HFFc6 (cell line): ENCODE data around the gene C11orf21. TPM values are rescaled to one million over a fixed set of nuclear protein-coding genes. Genes with fewer than 3 reads are reported as not detected.

ENCODE experiments used
- DNase-seq: peaks from one replicate; pipeline ENCODE4 v3.0.0-alpha.2; 2018
- H3K27ac Mint-ChIP-seq: 2 replicates; pipeline ENCODE4 v1.8.0; 2020; ENCODE audit warnings: mild to moderate bottlenecking, mixed read lengths
- H3K27me3 Mint-ChIP-seq: 2 replicates; pipeline ENCODE4 v1.8.0; 2021; ENCODE audit warnings: mild to moderate bottlenecking, moderate library complexity, mixed read lengths; ENCODE audit not compliant: insufficient read depth
- H3K36me3 Mint-ChIP-seq: 2 replicates; pipeline ENCODE4 v1.8.0; 2021; ENCODE audit warnings: low read depth, mixed read lengths
- H3K4me1 Mint-ChIP-seq: 2 replicates; pipeline ENCODE4 v1.8.0; 2020; ENCODE audit warnings: low read depth, mixed read lengths
- H3K4me3 Mint-ChIP-seq: 2 replicates; pipeline ENCODE4 v1.8.0; 2020; ENCODE audit warnings: mild to moderate bottlenecking, moderate library complexity, mixed read lengths
- H3K9me3 Mint-ChIP-seq: 2 replicates; pipeline ENCODE4 v1.8.0; 2020; ENCODE audit warnings: mild to moderate bottlenecking, mixed read lengths
- total RNA-seq, 6 experiments: library from RNA; stranded (reverse); fragmentation: NEBNext Ultra II Directional; extraction: Animal tissue kit (Norgen Biotek cat#: 25700); gene quantifications; 2 replicates in 1 of 6; 3 replicates in 5 of 6; pipeline ENCODE4 v1.2.3, GENCODE V29; 2021
- TF ChIP-seq, protein P1 (sequence below): fragments of 200-600 bp; sonication (generic); IDR thresholded peaks from 2 replicates; pipeline ENCODE4 v1.5.0; 2021; ENCODE audit warnings: antibody characterized with exemption, mild to moderate bottlenecking

Gene C11orf21
- total RNA-seq, 6 experiments from 2014 or later, result not detected

DNA sequence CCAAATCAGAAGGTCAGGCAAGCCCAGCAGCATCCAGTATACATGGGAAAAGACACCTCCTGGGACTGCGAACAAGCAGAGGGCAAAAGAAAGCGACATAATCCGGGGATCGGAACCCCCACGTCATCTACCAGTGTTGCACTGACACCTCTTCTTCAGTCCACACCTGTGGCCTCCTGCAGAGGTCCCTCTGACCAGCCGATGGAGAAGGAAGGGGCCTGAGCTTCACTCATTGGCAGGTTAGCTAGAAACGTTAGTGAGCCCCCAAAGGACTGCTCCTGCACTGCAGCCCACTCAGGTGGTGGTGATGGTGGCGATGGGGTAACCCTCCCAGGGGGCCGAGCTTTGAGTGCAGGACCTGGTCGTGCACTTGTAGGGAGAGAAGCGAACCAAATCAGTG is 53.5 kb downstream of the C11orf21 start:
- no peak for DNase-seq
- H3K4me1 Mint-ChIP-seq, result no peaks in the 10 kb centered on the region

DNA sequence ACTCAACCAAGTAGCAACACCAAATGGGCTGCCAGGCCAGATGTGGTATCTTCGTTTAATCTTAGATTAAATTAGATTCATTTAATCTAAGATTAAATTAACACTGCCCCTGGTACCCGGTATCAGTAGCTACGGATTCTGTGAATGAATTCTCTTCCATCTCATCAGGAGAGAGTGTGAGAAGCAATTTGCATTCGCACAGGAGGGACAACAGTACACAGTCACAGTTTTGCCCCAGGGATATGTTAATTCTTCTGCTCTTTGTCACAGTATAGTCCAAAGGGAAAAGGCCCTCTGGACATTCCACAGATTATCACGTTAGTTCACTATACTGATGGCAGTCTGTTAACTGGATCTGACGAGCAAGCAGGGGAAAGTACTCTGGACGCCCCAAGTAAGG is 54.2 kb downstream of the C11orf21 start:
- TF ChIP-seq, protein P1, sequence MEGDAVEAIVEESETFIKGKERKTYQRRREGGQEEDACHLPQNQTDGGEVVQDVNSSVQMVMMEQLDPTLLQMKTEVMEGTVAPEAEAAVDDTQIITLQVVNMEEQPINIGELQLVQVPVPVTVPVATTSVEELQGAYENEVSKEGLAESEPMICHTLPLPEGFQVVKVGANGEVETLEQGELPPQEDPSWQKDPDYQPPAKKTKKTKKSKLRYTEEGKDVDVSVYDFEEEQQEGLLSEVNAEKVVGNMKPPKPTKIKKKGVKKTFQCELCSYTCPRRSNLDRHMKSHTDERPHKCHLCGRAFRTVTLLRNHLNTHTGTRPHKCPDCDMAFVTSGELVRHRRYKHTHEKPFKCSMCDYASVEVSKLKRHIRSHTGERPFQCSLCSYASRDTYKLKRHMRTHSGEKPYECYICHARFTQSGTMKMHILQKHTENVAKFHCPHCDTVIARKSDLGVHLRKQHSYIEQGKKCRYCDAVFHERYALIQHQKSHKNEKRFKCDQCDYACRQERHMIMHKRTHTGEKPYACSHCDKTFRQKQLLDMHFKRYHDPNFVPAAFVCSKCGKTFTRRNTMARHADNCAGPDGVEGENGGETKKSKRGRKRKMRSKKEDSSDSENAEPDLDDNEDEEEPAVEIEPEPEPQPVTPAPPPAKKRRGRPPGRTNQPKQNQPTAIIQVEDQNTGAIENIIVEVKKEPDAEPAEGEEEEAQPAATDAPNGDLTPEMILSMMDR, result no peak
- Mint-ChIP-seq H3K27ac (no peak overlapping the region), H3K4me3 (no peak overlapping the region), H3K27me3 (peaks cover 34% of the 10 kb centered on the region), H3K36me3 (no peaks in the 10 kb centered on the region), H3K4me1 (no peaks in the 10 kb centered on the region), H3K9me3 (0 out of 2 replicates have a peak, but pooled peaks cover 3% of the 10 kb centered on the region)
- DNase-seq, result no peak

More for the DNA sequence above, 53.5 kb downstream of the C11orf21 start:
- H3K36me3 Mint-ChIP-seq, result no peaks in the 10 kb centered on the region
- H3K9me3 Mint-ChIP-seq, result no peaks in the 10 kb centered on the region
- TF ChIP-seq, protein P1, result no peak
- H3K27me3 Mint-ChIP-seq, result peaks cover 30% of the 10 kb centered on the region
- no peak overlapping the region for H3K4me3 Mint-ChIP-seq
- no peak overlapping the region for H3K27ac Mint-ChIP-seq

Other genes starting within 250 kb of the C11orf21 start
- gene IGF2, start 162.5 kb downstream of the C11orf21 start, total RNA-seq, result 1 to 10 TPM in 5 of 6 experiments, under 1 TPM in 1; 0.90 to 2.6 (median 2.0) TPM
- gene INS, start 140.7 kb downstream of the C11orf21 start, total RNA-seq, result not detected
- not detected for gene TH, start 130.1 kb downstream of the C11orf21 start, total RNA-seq
- not detected for gene ASCL2, start 31.3 kb downstream of the C11orf21 start, total RNA-seq
- gene TSPAN32, start 95 bp upstream of the C11orf21 start, total RNA-seq, result not detected
- 100 to 1,000 TPM; 540 to 738 (median 627) TPM for gene CD81, start 75.4 kb upstream of the C11orf21 start, total RNA-seq
- gene TSSC4, start 98.8 kb upstream of the C11orf21 start, total RNA-seq, result 10 to 100 TPM; 47.4 to 74.7 (median 62.8) TPM
- gene TRPM5, start 142.6 kb upstream of the C11orf21 start, total RNA-seq, result not detected
- gene KCNQ1, start 143.1 kb upstream of the C11orf21 start, total RNA-seq, result not detected